Kidney (tissue), 14 donors: Measurements from ENCODE around the gene SPTBN1. TPM values are rescaled to one million over a fixed set of nuclear protein-coding genes. Genes with fewer than 3 reads are reported as not detected.
"Not testable (repeated sequence)": the region's sequence is repeated elsewhere in the genome, so short reads cannot be mapped to it uniquely, and the experiment has no call there.

ENCODE experiments used
- DNase-seq, 5 donors: peaks; one replicate each; pipeline ENCODE4 v3.0.0-alpha.2; 2013 to 2020
- FAIRE-seq: peaks from 2 replicates; lab custom pipeline; 2012; peaks lifted over from hg19 to GRCh38; lab: Jason Lieb, UNC
- H3K27ac ChIP-seq, 2 donors: one replicate each; pipeline ENCODE4 v1.7.0; 2013; ENCODE audit warnings: low read depth in 2 of 2, low read length in 2 of 2, inconsistent platforms in 1 of 2
- H3K27me3 ChIP-seq: one replicate; pipeline ENCODE4 v1.7.1; 2013; ENCODE audit warnings: low read length, inconsistent platforms; ENCODE audit not compliant: control insufficient read depth, insufficient read depth
- H3K36me3 ChIP-seq, 3 donors: one replicate each; pipeline versions ENCODE4 v1.7.0 to v1.7.1; 2013; ENCODE audit warnings: low read length in 3 of 3, control low read depth in 1 of 3, inconsistent platforms in 1 of 3; ENCODE audit not compliant: insufficient read depth in 3 of 3, control insufficient read depth in 2 of 3
- H3K4me1 ChIP-seq, 3 donors: one replicate each; pipeline versions ENCODE4 v1.7.0 to v1.7.1; 2013; ENCODE audit warnings: low read length in 3 of 3, inconsistent platforms in 1 of 3, low read depth in 1 of 3; ENCODE audit not compliant: control insufficient read depth in 2 of 3, insufficient read depth in 2 of 3
- H3K4me3 ChIP-seq, 3 donors: one replicate each; pipeline versions ENCODE4 v1.7.0 to v1.8.1; 2013; ENCODE audit warnings: low read length in 3 of 3, control low read depth in 1 of 3, inconsistent platforms in 1 of 3
- H3K9ac ChIP-seq, 3 donors: one replicate each; pipeline versions ENCODE4 v1.7.0 to v1.7.1; 2013; ENCODE audit warnings: low read length in 3 of 3, control low read depth in 1 of 3, inconsistent platforms in 1 of 3
- H3K9me3 ChIP-seq, 3 donors: one replicate each; pipeline versions ENCODE4 v1.7.0 to v1.7.1; 2013; ENCODE audit warnings: low read length in 3 of 3, control low read depth in 1 of 3, inconsistent platforms in 1 of 3; ENCODE audit not compliant: control insufficient read depth in 2 of 3, insufficient read depth in 1 of 3
- CTCF ChIP-seq: IDR thresholded peaks from 3 replicates; pipeline ENCODE4 v1.5.1; 2012; ENCODE audit warnings: mild to moderate bottlenecking, moderate library complexity, borderline replicate concordance; ENCODE audit not compliant: insufficient read depth; ENCODE audit errors: extremely low read depth
- intact Hi-C: fragments of 100-400 bp; cut with DNase I; formaldehyde crosslinking; loops from one replicate; pipeline ENCODE4 v1.11.1; 2022
- polyA plus RNA-seq: library from polyadenylated mRNA; stranded (reverse); fragments of 350-450 nt; fragmentation: Illumina TruSeq; extraction: RNeasy Lipid Tissue Mini Kit (QIAGEN cat#74804); gene quantifications from one replicate; pipeline ENCODE4 v1.2.3, GENCODE V29; 2014; ENCODE audit warnings: low read depth, low replicate concordance; ENCODE audit not compliant: insufficient read depth
- total RNA-seq: library from RNA; stranded (reverse); fragmentation: NEBNext Ultra II Directional; extraction: Animal tissue kit (Norgen Biotek cat#: 25700); gene quantifications from one replicate; pipeline ENCODE4 v1.2.1, GENCODE V29; 2021
- donor health status: control.
- donor health status: control.
- donor health status: control.
- donor health status: control.
- donor health status: control.
- donor health status: DM: yes; HTN: yes; CAD: no.
- donor health status: Normal renal cell carcinoma (clear cell type).

The SPTBN1 gene
- total and polyA plus RNA-seq, 2 donors from 2014 or later: 93.2 to 313 TPM

- intact Hi-C loops: no loop called here
- FAIRE-seq (no peak), DNase-seq (no peak)
- H3K9me3 ChIP-seq: no peaks in the 10 kb centered on the region
- no peak overlapping the region for H3K27ac ChIP-seq
- no peak overlapping the region for H3K4me3 ChIP-seq
- TF ChIP-seq CTCF: no peak
- no peak overlapping the region for H3K9ac ChIP-seq
- H3K4me1 ChIP-seq: peaks cover 0 to 16% (median 4%) of the 10 kb centered on the region in 3 donors
- no peaks in the 10 kb centered on the region for H3K36me3 ChIP-seq
- no peaks in the 10 kb centered on the region for H3K27me3 ChIP-seq
Observed at GRCh38 chr2:54513363-54513715, 57.2 kb downstream of the SPTBN1 start.

- no peak for TF ChIP-seq CTCF
- FAIRE-seq: no peak
- no peak overlapping the region for H3K4me3 ChIP-seq
- H3K36me3 ChIP-seq: no peaks in the 10 kb centered on the region
- H3K9ac ChIP-seq: no peak overlapping the region
- H3K27ac ChIP-seq: no peak overlapping the region
- H3K27me3 ChIP-seq: no peaks in the 10 kb centered on the region
- no peaks in the 10 kb centered on the region for H3K9me3 ChIP-seq
- intact Hi-C loops: no loop called here
- peaks cover 0 to 22% (median 7%) of the 10 kb centered on the region in 3 donors for H3K4me1 ChIP-seq
- DNase-seq: no peak
Observed at GRCh38 chr2:54514822-54515569, 58.9 kb downstream of the SPTBN1 start.

- DNase-seq: no peak
- Histone ChIP-seq H3K36me3 (no peaks in the 10 kb centered on the region), H3K9ac (no peak overlapping the region), H3K4me3 (no peak overlapping the region), H3K4me1 (peaks cover 0 to 12% (median 7%) of the 10 kb centered on the region in 3 donors), H3K27ac (no peak overlapping the region), H3K9me3 (no peaks in the 10 kb centered on the region), H3K27me3 (no peaks in the 10 kb centered on the region)
- intact Hi-C loops: no loop called here
- no peak for TF ChIP-seq CTCF
- no peak for FAIRE-seq
Observed at GRCh38 chr2:54516842-54517241, 60.7 kb downstream of the SPTBN1 start.

GRCh38 chr2:54518016-54518415, 61.9 kb downstream of the SPTBN1 start:
- H3K36me3 ChIP-seq, intact Hi-C loops, H3K27ac ChIP-seq, H3K27me3 ChIP-seq, H3K4me3 ChIP-seq, DNase-seq, H3K9me3 ChIP-seq, FAIRE-seq, H3K9ac ChIP-seq: not testable (repeated sequence)
- H3K4me1 ChIP-seq: peaks cover 0 to 12% (median 4%) of the 10 kb centered on the region in 3 donors
